H1 (cell line): ENCODE results near the gene GATAD2B. TPM values are rescaled to one million over a fixed set of nuclear protein-coding genes. Genes with fewer than 3 reads are reported as not detected.

ENCODE experiments used
- CTCF ChIA-PET: fragments of 300-600 bp; sonication (Branson Sonifier 250); formaldehyde crosslinking; loops from one replicate; lab custom pipeline; 2021; ENCODE audit not compliant: partially characterized antibody; lab: Charles Lee
- POLR2A ChIA-PET: fragments of 300-600 bp; sonication (Branson Sonifier 250); formaldehyde crosslinking; loops from one replicate; lab custom pipeline; 2021; ENCODE audit warnings: inconsistent platforms; ENCODE audit not compliant: partially characterized antibody; lab: Charles Lee
- DNase-seq, 2 experiments: peaks; one replicate each; pipeline versions ENCODE4 v3.0.0 to v3.0.0-alpha.2; 2010 to 2022; ENCODE audit warnings: low spot score in 2 of 2, low read depth in 1 of 2, mixed read lengths in 1 of 2
- FAIRE-seq: peaks from 2 replicates; lab custom pipeline; 2011; peaks lifted over from hg19 to GRCh38; lab: Jason Lieb, UNC
- H2AFZ ChIP-seq: 2 replicates; pipeline ENCODE4 v1.8.1; 2012; ENCODE audit warnings: low read length, inconsistent platforms
- H2AK5ac ChIP-seq: 2 replicates; pipeline ENCODE4 v1.6.1; 2013; ENCODE audit warnings: low read depth, low read length
- H2BK120ac ChIP-seq: replicated peaks from 2 replicates; pipeline ENCODE3; 2013; ENCODE audit warnings: low read depth, low read length, inconsistent platforms
- H2BK12ac ChIP-seq: 2 replicates; pipeline ENCODE4 v1.6.1; 2013; ENCODE audit warnings: low read depth, low read length
- H2BK15ac ChIP-seq: 2 replicates; pipeline ENCODE4 v1.6.1; 2013; ENCODE audit warnings: low read length
- H2BK20ac ChIP-seq: 2 replicates; pipeline ENCODE4 v1.6.1; 2013; ENCODE audit warnings: low read length
- H2BK5ac ChIP-seq: 2 replicates; pipeline ENCODE4 v1.6.1; 2013; ENCODE audit warnings: low read depth, low read length
- H3K14ac ChIP-seq: 2 replicates; pipeline ENCODE4 v1.6.1; 2013; ENCODE audit warnings: inconsistent platforms; ENCODE audit not compliant: insufficient read length
- H3K18ac ChIP-seq: 2 replicates; pipeline ENCODE4 v1.6.1; 2013; ENCODE audit warnings: low read length; ENCODE audit errors: extremely low read depth
- H3K23ac ChIP-seq: 2 replicates; pipeline ENCODE4 v1.6.1; 2013; ENCODE audit warnings: inconsistent platforms; ENCODE audit not compliant: insufficient read length
- H3K23me2 ChIP-seq: 2 replicates; pipeline ENCODE4 v1.6.1; 2013; ENCODE audit warnings: low read depth, low read length
- H3K27ac ChIP-seq: 2 replicates; pipeline ENCODE4 v1.6.1; 2011; ENCODE audit warnings: low read depth, low read length, inconsistent platforms
- H3K27me3 ChIP-seq, 4 experiments: replicated peaks in 1 of 4; 1 replicate in 1 of 4; 2 replicates in 3 of 4; pipeline versions ENCODE4 v1.6.1 to v1.8.1; 2011 to 2013; ENCODE audit warnings: low read length in 3 of 4, mild to moderate bottlenecking in 3 of 4, inconsistent platforms in 2 of 4, mixed read lengths in 2 of 4, moderate library complexity in 1 of 4; ENCODE audit not compliant: control insufficient read depth in 3 of 4, insufficient read depth in 3 of 4; ENCODE audit errors: extremely low read depth in 1 of 4
- H3K36me3 ChIP-seq, 4 experiments: 2 replicates each; pipeline versions ENCODE4 v1.6.1 to v1.8.1; 2011 to 2013; ENCODE audit warnings: mild to moderate bottlenecking in 4 of 4, low read length in 3 of 4, moderate library complexity in 2 of 4, control low read depth in 1 of 4, inconsistent platforms in 1 of 4; ENCODE audit not compliant: insufficient read depth in 4 of 4, control insufficient read depth in 2 of 4
- H3K4ac ChIP-seq: replicated peaks from 2 replicates; pipeline ENCODE3; 2013; ENCODE audit warnings: low read length, low read depth, mixed read lengths, inconsistent platforms; ENCODE audit not compliant: insufficient read length
- H3K4me1 ChIP-seq, 4 experiments: replicated peaks in 1 of 4; 1 replicate in 1 of 4; 2 replicates in 3 of 4; pipeline versions ENCODE4 v1.6.1 to v1.8.1; 2011 to 2013; ENCODE audit warnings: low read length in 3 of 4, inconsistent platforms in 2 of 4, mixed read lengths in 1 of 4; ENCODE audit not compliant: insufficient read depth in 4 of 4, control insufficient read depth in 3 of 4
- H3K4me2 ChIP-seq, 2 experiments: 2 replicates each; pipeline versions ENCODE4 v1.6.1 to v1.8.1; 2011 to 2013; ENCODE audit warnings: low read depth in 2 of 2, low read length in 2 of 2, control low read depth in 1 of 2, inconsistent platforms in 1 of 2, mild to moderate bottlenecking in 1 of 2; ENCODE audit not compliant: insufficient read depth in 1 of 2
- H3K4me3 ChIP-seq, 4 experiments: fragments of 200-600, 300-600 bp in 1 of 4; sonication (generic), shearing (Covaris generic), sonication (Bioruptor Twin) in 1 of 4; 2 replicates each; pipeline versions ENCODE4 v1.5.1 to v1.8.1; 2011 to 2016; ENCODE audit warnings: low read length in 4 of 4, low read depth in 3 of 4, control low read depth in 2 of 4, inconsistent platforms in 2 of 4, mild to moderate bottlenecking in 2 of 4, mixed read lengths in 1 of 4, moderate library complexity in 1 of 4; ENCODE audit not compliant: insufficient read depth in 2 of 4; ENCODE audit errors: extremely low read depth in 1 of 4
- H3K56ac ChIP-seq: replicated peaks from 2 replicates; pipeline ENCODE3; 2013; ENCODE audit warnings: low read depth, mild to moderate bottlenecking, mixed read lengths, low read length, inconsistent platforms; ENCODE audit not compliant: insufficient read length
- H3K79me1 ChIP-seq: 2 replicates; pipeline ENCODE4 v1.6.1; 2013; ENCODE audit warnings: low read depth, low read length, control low read depth
- H3K79me2 ChIP-seq, 2 experiments: 2 replicates each; pipeline versions ENCODE4 v1.6.1 to v1.8.1; 2012 to 2013; ENCODE audit warnings: low read length in 2 of 2, mild to moderate bottlenecking in 2 of 2, inconsistent platforms in 1 of 2; ENCODE audit not compliant: insufficient read depth in 2 of 2, control insufficient read depth in 1 of 2
- H3K9ac ChIP-seq, 4 experiments: replicated peaks in 1 of 4; 1 replicate in 1 of 4; 2 replicates in 3 of 4; pipeline versions ENCODE4 v1.6.1 to v1.8.1; 2011 to 2013; ENCODE audit warnings: low read depth in 3 of 4, low read length in 3 of 4, control low read depth in 2 of 4, mild to moderate bottlenecking in 2 of 4, moderate library complexity in 2 of 4, inconsistent platforms in 1 of 4; ENCODE audit errors: extremely low read depth in 1 of 4
- H3K9me3 ChIP-seq, 2 experiments: 2 replicates each; pipeline versions ENCODE4 v1.6.1 to v1.8.1; 2012 to 2013; ENCODE audit warnings: mild to moderate bottlenecking in 2 of 2, moderate library complexity in 2 of 2, control low read depth in 1 of 2, inconsistent platforms in 1 of 2, low read depth in 1 of 2, low read length in 1 of 2, mixed read lengths in 1 of 2; ENCODE audit not compliant: insufficient read depth in 2 of 2
- H4K20me1 ChIP-seq, 2 experiments: replicated peaks in 1 of 2; 2 replicates each; pipeline versions ENCODE3 to v1.8.1; 2011 to 2013; ENCODE audit warnings: inconsistent platforms in 2 of 2, low read length in 2 of 2, mild to moderate bottlenecking in 1 of 2; ENCODE audit not compliant: insufficient read depth in 2 of 2, control insufficient read depth in 1 of 2
- H4K5ac ChIP-seq: 2 replicates; pipeline ENCODE4 v1.6.1; 2013; ENCODE audit warnings: low read length, low read depth, mixed read lengths, inconsistent platforms; ENCODE audit not compliant: insufficient read length
- H4K8ac ChIP-seq: 2 replicates; pipeline ENCODE4 v1.8.0; 2013; ENCODE audit warnings: mild to moderate bottlenecking, moderate library complexity, low read length, inconsistent platforms; ENCODE audit not compliant: insufficient read depth; ENCODE audit errors: extremely low read depth
- H4K91ac ChIP-seq: replicated peaks from 2 replicates; pipeline ENCODE3; 2013; ENCODE audit warnings: low read length, mixed read lengths, inconsistent platforms; ENCODE audit not compliant: insufficient read length
- CEBPB ChIP-seq: IDR thresholded peaks from 2 replicates; pipeline ENCODE4 v1.6.1; 2012; ENCODE audit warnings: low read depth, low read length
- CHD2 ChIP-seq: IDR thresholded peaks from 2 replicates; pipeline ENCODE4 v1.6.1; 2012; ENCODE audit warnings: low read length, improper control_type of control experiment
- GTF2F1 ChIP-seq: IDR thresholded peaks from 2 replicates; pipeline ENCODE4 v1.6.1; 2012; ENCODE audit warnings: low read depth, low read length, improper control_type of control experiment, borderline replicate concordance
- HDAC2 ChIP-seq, 2 experiments: fragments of 300-600 bp in 1 of 2; sonication (generic) in 1 of 2; IDR thresholded peaks; 2 replicates each; pipeline ENCODE4 v1.6.1; 2011 to 2012; ENCODE audit warnings: low read depth in 2 of 2, low read length in 2 of 2, mild to moderate bottlenecking in 2 of 2, moderate library complexity in 2 of 2, borderline replicate concordance in 1 of 2, inconsistent platforms in 1 of 2
- JUN ChIP-seq: IDR thresholded peaks from 2 replicates; pipeline ENCODE4 v1.6.1; 2011; ENCODE audit warnings: low read depth, mild to moderate bottlenecking, improper control_type of control experiment, low read length
- JUND ChIP-seq: IDR thresholded peaks from 2 replicates; pipeline ENCODE4 v1.6.1; 2011; ENCODE audit warnings: mild to moderate bottlenecking, improper control_type of control experiment, low read length
- KDM1A ChIP-seq: fragments of 200-600, 300-600 bp; sonication (generic); IDR thresholded peaks from 2 replicates; pipeline ENCODE4 v1.7.1; 2016; ENCODE audit warnings: mild to moderate bottlenecking, low read length, borderline replicate concordance
- KDM5A ChIP-seq: fragments of 200-600 bp; IDR thresholded peaks from 2 replicates; pipeline ENCODE4 v1.7.1; 2012; ENCODE audit warnings: mild to moderate bottlenecking, low read length, inconsistent platforms, mixed read lengths
- MAFK ChIP-seq: IDR thresholded peaks from 2 replicates; pipeline ENCODE4 v1.6.1; 2012; ENCODE audit warnings: low read depth, mild to moderate bottlenecking, improper control_type of control experiment, low read length
- SIN3A ChIP-seq, 2 experiments: IDR thresholded peaks in 1 of 2; conservative IDR thresholded peaks in 1 of 2; 2 replicates each; pipeline ENCODE4 v1.6.1; 2011 to 2012; ENCODE audit warnings: low read length in 2 of 2, improper control_type of control experiment in 1 of 2, low read depth in 1 of 2, mild to moderate bottlenecking in 1 of 2
- SIRT6 ChIP-seq: IDR thresholded peaks from one replicate; pipeline ENCODE4 v1.7.1; 2012; ENCODE audit warnings: low read length, inconsistent platforms
- SRF ChIP-seq: IDR thresholded peaks from 2 replicates; pipeline ENCODE4 v1.6.1; 2011; ENCODE audit warnings: mild to moderate bottlenecking, low read depth, low read length, moderate library complexity
- TAF7 ChIP-seq: optimal IDR thresholded peaks from 2 replicates; pipeline ENCODE3; 2011; ENCODE audit warnings: low read depth, mild to moderate bottlenecking, inconsistent platforms, low read length, moderate library complexity, borderline replicate concordance
- TBP ChIP-seq: IDR thresholded peaks from 2 replicates; pipeline ENCODE4 v1.6.1; 2011; ENCODE audit warnings: low read depth, low read length, improper control_type of control experiment
- ZNF274 ChIP-seq: IDR thresholded peaks from 2 replicates; pipeline ENCODE4 v1.7.0; 2012; ENCODE audit warnings: low read length, borderline replicate concordance; ENCODE audit errors: extremely low read depth
- WGBS, 2 experiments: shearing (Covaris generic) in 1 of 2; methylation state at CpG; one replicate each; pipeline versions ENCODE4 v1.1.6 to v1.1.7; 2013 to 2015; ENCODE audit warnings: low lambda C conversion rate in 2 of 2, mixed read lengths in 2 of 2, inconsistent platforms in 1 of 2, low coverage in 1 of 2, missing lambda C conversion rate in 1 of 2; ENCODE audit not compliant: insufficient replicate concordance in 2 of 2, insufficient coverage in 1 of 2, insufficient read length in 1 of 2; ENCODE audit errors: extremely low coverage in 1 of 2, missing lambda C conversion rate in 1 of 2; 5-methylcytosine and 5-hydroxymethylcytosine counted together
- polyA plus RNA-seq, 7 experiments: library from polyadenylated mRNA; depleted of rRNA in 3 of 7; stranded (reverse) in 5 of 7; unstranded in 2 of 7; fragments of >200 nt in 5 of 7; fragments of 200-250 nt in 2 of 7; gene quantifications; 1 replicate in 5 of 7; 2 replicates in 1 of 7; 4 replicates in 1 of 7; pipeline versions ENCODE4 v1.2.1 to v1.2.3, GENCODE V29; 2011 to 2013; ENCODE audit warnings: missing spikeins in 2 of 7, mixed read lengths in 2 of 7
- total RNA-seq: library from RNA; stranded (reverse); fragmentation: NEBNext Ultra II Directional; extraction: Animal tissue kit (Norgen Biotek cat#: 25700); gene quantifications from 2 replicates; pipeline ENCODE4 v1.2.1, GENCODE V29; 2021

GATAD2B gene
- total and polyA plus RNA-seq, 2 of the 8 experiments (the other 6 are each of a cell fraction or from before 2014, with no cell fraction given) = 8.4 to 39.1 TPM

DNA sequence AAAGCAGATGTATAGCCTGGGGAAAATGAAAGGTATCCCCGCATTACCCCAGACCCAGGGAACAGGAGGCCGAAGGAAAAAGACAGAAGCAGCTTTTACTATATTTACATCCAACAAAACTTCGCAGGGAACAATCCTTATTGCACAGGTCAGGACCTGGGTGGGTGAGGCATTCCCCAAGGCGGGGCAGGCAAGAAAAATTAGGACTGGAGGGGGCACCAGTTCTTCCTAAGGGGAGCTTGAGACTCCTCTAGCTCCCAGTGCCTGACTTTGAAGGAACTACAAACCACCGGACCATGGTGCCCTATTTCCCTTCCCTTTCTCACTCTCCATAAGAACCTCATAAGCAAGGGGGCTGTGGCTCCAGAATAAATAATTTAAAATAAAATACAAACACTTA is 6.7 kb upstream of the GATAD2B start:
- H3K4me1 ChIP-seq = no peaks in the 10 kb centered on the region
- H3K56ac ChIP-seq = no peak overlapping the region
- no peak overlapping the region for H2AFZ ChIP-seq
- H2BK15ac ChIP-seq = no peak overlapping the region
- no peaks in the 10 kb centered on the region for H3K79me2 ChIP-seq
- DNase-seq (no peak), FAIRE-seq (no peak)
- no peak overlapping the region for H3K14ac ChIP-seq
- no peak overlapping the region for H4K5ac ChIP-seq
- 95% methylated on average over 5 of the region's 5 CpGs; no CpG with 5 or more reads in 1 of the 2 experiments for WGBS, 2 experiments
- H2AK5ac ChIP-seq = no peak overlapping the region
- CTCF ChIA-PET = interaction anchor here (1.0 to 2.8 kb wide), 14 partner anchors 9 to 132 kb away, joined by 3 to 14 read pairs (median 4); partner anchors contain the start of genes DENND4B and JTB
- H2BK5ac ChIP-seq = no peak overlapping the region
- no peaks in the 10 kb centered on the region for H3K27me3 ChIP-seq
- H3K4me3 ChIP-seq = no peak overlapping the region
- no peak overlapping the region for H3K9ac ChIP-seq
- no peaks in the 10 kb centered on the region; the same call in 1 of the 2 replicates for H3K23me2 ChIP-seq
- H3K4me2 ChIP-seq = no peak overlapping the region
- no peak overlapping the region for H4K91ac ChIP-seq
- H3K4ac ChIP-seq = no peak overlapping the region
- H4K20me1 ChIP-seq = peaks cover 0 to 5% of the 10 kb centered on the region in 2 experiments
- H2BK120ac ChIP-seq = no peak overlapping the region
- H3K36me3 ChIP-seq = peaks cover 3 to 24% (median 19%) of the 10 kb centered on the region in 4 experiments
- no peak overlapping the region for H2BK20ac ChIP-seq
- no peak overlapping the region for H3K23ac ChIP-seq
- no peaks in the 10 kb centered on the region for H3K9me3 ChIP-seq
- H3K79me1 ChIP-seq = no peaks in the 10 kb centered on the region
- POLR2A ChIA-PET = interaction anchor here (0.8 to 5.1 kb wide), 16 partner anchors 10 to 264 kb away, joined by 3 to 60 read pairs (median 4); partner anchors contain the start of genes DENND4B, RPS27 and SLC39A1
- no peak overlapping the region for H3K18ac ChIP-seq
- H4K8ac ChIP-seq = no peak overlapping the region
- no peak overlapping the region for H3K27ac ChIP-seq
- no peak overlapping the region for H2BK12ac ChIP-seq
- TF ChIP-seq TBP (no peak), CEBPB (no peak), JUND (no peak), KDM5A (no peak), HDAC2 (IDR thresholded peaks at IDR 0.05; ENCODE audit: borderline replicate concordance in 1 of 2, low read depth in 2 of 2, low read length in 2 of 2) (no peak), SIN3A (conservative IDR thresholded peaks at IDR 0.05 in 1 of 2, IDR thresholded peaks at IDR 0.05 in 1 of 2; ENCODE audit: low read depth in 1 of 2, low read length in 2 of 2) (no peak), MAFK (no peak), GTF2F1 (no peak), JUN (no peak), TAF7 (no peak), SRF (no peak), SIRT6 (no peak), KDM1A (no peak), ZNF274 (no peak), CHD2 (no peak)
